ENCODE results near the gene TWF1. TPM values are rescaled to one million over a fixed set of nuclear protein-coding genes. Genes with fewer than 3 reads are reported as not detected.
A peak's percentile ranks its signal among the peaks of the same experiment; 100 is the strongest.

Gene TWF1
- total and polyA plus RNA-seq, 2 of the 8 experiments (the other 6 are each of a cell fraction or from before 2014, with no cell fraction given), result 7.6 to 27.9 TPM

GRCh38 chr12:43836475-43836989 lies 30.4 kb upstream of the TWF1 start:
- Histone ChIP-seq H3K23ac (ENCODE audit: insufficient read length) (no peak overlapping the region), H2BK5ac (ENCODE audit: low read depth, low read length) (no peak overlapping the region), H3K9ac (replicated peaks in 1 of 4; ENCODE audit: extremely low read depth in 1 of 4, low read depth in 3 of 4, low read length in 3 of 4) (peak overlapping the region in 3 of 4 experiments; percentile 13 to 41 (median 31); a peak in 3 of 7 replicates), H3K36me3 (ENCODE audit: control insufficient read depth in 2 of 4, insufficient read depth in 4 of 4, low read length in 3 of 4) (no peaks in the 10 kb centered on the region), H3K9me3 (ENCODE audit: insufficient read depth in 2 of 2, low read depth in 1 of 2, low read length in 1 of 2) (no peaks in the 10 kb centered on the region), H2BK15ac (ENCODE audit: low read length) (no peak overlapping the region), H3K18ac (ENCODE audit: extremely low read depth, low read length) (peak overlapping the region; percentile 48; the same call in 1 of the 2 replicates), H4K91ac (replicated peaks; ENCODE audit: insufficient read length, low read length) (no peak overlapping the region), H4K20me1 (replicated peaks in 1 of 2; ENCODE audit: control insufficient read depth in 1 of 2, insufficient read depth in 2 of 2, low read length in 2 of 2) (no peaks in the 10 kb centered on the region), H3K27me3 (replicated peaks in 1 of 4; ENCODE audit: control insufficient read depth in 3 of 4, extremely low read depth in 1 of 4, insufficient read depth in 3 of 4, low read length in 3 of 4) (peaks cover 0 to 25% (median 9%) of the 10 kb centered on the region in 4 experiments; a peak in 5 of 7 replicates), H3K79me2 (ENCODE audit: control insufficient read depth in 1 of 2, insufficient read depth in 2 of 2, low read length in 2 of 2) (no peaks in the 10 kb centered on the region), H3K79me1 (ENCODE audit: low read depth, low read length) (no peaks in the 10 kb centered on the region), H2BK20ac (ENCODE audit: low read length) (no peak overlapping the region), H4K8ac (ENCODE audit: extremely low read depth, insufficient read depth, low read length) (no peak overlapping the region), H2BK12ac (ENCODE audit: low read depth, low read length) (no peak overlapping the region), H4K5ac (ENCODE audit: insufficient read length, low read depth, low read length) (no peak overlapping the region), H2AK5ac (ENCODE audit: low read depth, low read length) (no peak overlapping the region), H3K4me2 (ENCODE audit: insufficient read depth in 1 of 2, low read depth in 2 of 2, low read length in 2 of 2) (peak overlapping the region; percentile 71 to 74), H3K56ac (replicated peaks; ENCODE audit: insufficient read length, low read depth, low read length) (no peak overlapping the region), H3K27ac (ENCODE audit: low read depth, low read length) (no peak overlapping the region), H3K23me2 (ENCODE audit: low read depth, low read length) (peaks cover 2% of the 10 kb centered on the region; the same call in 1 of the 2 replicates), H3K4me3 (ENCODE audit: extremely low read depth in 1 of 4, insufficient read depth in 2 of 4, low read depth in 3 of 4, low read length in 4 of 4) (peak overlapping the region; percentile 61 to 76 (median 69)), H2BK120ac (replicated peaks; ENCODE audit: low read depth, low read length) (no peak overlapping the region), H3K4ac (replicated peaks; ENCODE audit: insufficient read length, low read depth, low read length) (no peak overlapping the region), H3K4me1 (replicated peaks in 1 of 4; ENCODE audit: control insufficient read depth in 3 of 4, insufficient read depth in 4 of 4, low read length in 3 of 4) (peaks cover 0 to 5% (median 2%) of the 10 kb centered on the region in 4 experiments; a peak in 2 of 7 replicates), H3K14ac (ENCODE audit: insufficient read length) (no peak overlapping the region), H2AFZ (ENCODE audit: low read length) (peak overlapping the region; percentile 10; the same call in 1 of the 2 replicates)
- ChIA-PET CTCF (ENCODE audit: partially characterized antibody) (interaction anchor here (2.0 kb wide), 1 partner anchor 47 kb away, joined by 5 read pairs; no protein-coding TSS in a partner anchor), POLR2A (ENCODE audit: partially characterized antibody) (interaction anchor here (2.4 kb wide), 1 partner anchor 31 kb away, joined by 15 read pairs; the partner anchor contains the start of gene TWF1)
- 23% methylated on average over 8 of the region's 8 CpGs; no CpG with 5 or more reads in 1 of the 2 experiments for WGBS, 2 experiments (ENCODE audit: extremely low coverage in 1 of 2, insufficient coverage in 1 of 2, insufficient read length in 1 of 2, insufficient replicate concordance in 2 of 2, low coverage in 1 of 2, low lambda C conversion rate in 2 of 2, missing lambda C conversion rate in 1 of 2)
- DNase-seq (ENCODE audit: low read depth in 1 of 2, low spot score in 2 of 2) (no peak), FAIRE-seq (no peak)
- TF ChIP-seq ASH2L (IDR thresholded peaks at IDR 0.05; ENCODE audit: low read length) (peak; percentile 1), KDM1A (IDR thresholded peaks at IDR 0.05; ENCODE audit: borderline replicate concordance, low read length) (no peak)

Measured in H1 (cell line).